ENCODE results near the gene CDRT15. TPM values are rescaled to one million over a fixed set of nuclear protein-coding genes. Genes with fewer than 3 reads are reported as not detected.

Gene CDRT15
- total RNA-seq, 1 experiment from 2014 or later, result not detected

- intact Hi-C loops (cut with micrococcal nuclease; ENCODE audit: unreplicated experiment), result no loop called here
- CTCF ChIA-PET, result no interaction called here
- POLR2A ChIA-PET (ENCODE audit: low non-redundant PET), result no interaction called here
- no peaks in the 10 kb centered on the region for H3K27me3 ChIP-seq (replicated peaks; ENCODE audit: insufficient read depth, low read depth, low read length, poor library complexity)
- TF ChIP-seq, protein P1, sequence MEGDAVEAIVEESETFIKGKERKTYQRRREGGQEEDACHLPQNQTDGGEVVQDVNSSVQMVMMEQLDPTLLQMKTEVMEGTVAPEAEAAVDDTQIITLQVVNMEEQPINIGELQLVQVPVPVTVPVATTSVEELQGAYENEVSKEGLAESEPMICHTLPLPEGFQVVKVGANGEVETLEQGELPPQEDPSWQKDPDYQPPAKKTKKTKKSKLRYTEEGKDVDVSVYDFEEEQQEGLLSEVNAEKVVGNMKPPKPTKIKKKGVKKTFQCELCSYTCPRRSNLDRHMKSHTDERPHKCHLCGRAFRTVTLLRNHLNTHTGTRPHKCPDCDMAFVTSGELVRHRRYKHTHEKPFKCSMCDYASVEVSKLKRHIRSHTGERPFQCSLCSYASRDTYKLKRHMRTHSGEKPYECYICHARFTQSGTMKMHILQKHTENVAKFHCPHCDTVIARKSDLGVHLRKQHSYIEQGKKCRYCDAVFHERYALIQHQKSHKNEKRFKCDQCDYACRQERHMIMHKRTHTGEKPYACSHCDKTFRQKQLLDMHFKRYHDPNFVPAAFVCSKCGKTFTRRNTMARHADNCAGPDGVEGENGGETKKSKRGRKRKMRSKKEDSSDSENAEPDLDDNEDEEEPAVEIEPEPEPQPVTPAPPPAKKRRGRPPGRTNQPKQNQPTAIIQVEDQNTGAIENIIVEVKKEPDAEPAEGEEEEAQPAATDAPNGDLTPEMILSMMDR (conservative IDR thresholded peaks at IDR 0.05; ENCODE audit: low read depth, low read length), result peak; percentile 40
- no peak for TF ChIP-seq EZH2 (IDR thresholded peaks at IDR 0.05; ENCODE audit: borderline replicate concordance, low read depth, low read length, poor library complexity, severe bottlenecking)
- no peak overlapping the region for H3K4me3 ChIP-seq (ENCODE audit: low read depth, low read length, poor library complexity, severe bottlenecking)
- H3K36me3 ChIP-seq (ENCODE audit: insufficient read depth, low read length, poor library complexity, severe bottlenecking), result peaks cover 4% of the 10 kb centered on the region
- no peaks in the 10 kb centered on the region for H3K9me3 ChIP-seq (ENCODE audit: low read depth, low read length, poor library complexity, severe bottlenecking)
- DNase-seq (ENCODE audit: low spot score), result no peak
- no TSS peak for BruUV-seq (replicated peaks)
- H3K27ac ChIP-seq (ENCODE audit: low read depth, low read length, poor library complexity, severe bottlenecking), result no peak overlapping the region
- no peaks in the 10 kb centered on the region for H3K4me1 ChIP-seq (ENCODE audit: insufficient read depth, low read length, poor library complexity, severe bottlenecking)
These were observed 24.9 kb downstream of the CDRT15 start for GRCh38 chr17:14211801-14212200.

GRCh38 chr17:14211246-14211645 lies 25.4 kb downstream of the CDRT15 start:
- CTCF ChIA-PET, result no interaction called here
- Histone ChIP-seq H3K36me3 (ENCODE audit: insufficient read depth, low read length, poor library complexity, severe bottlenecking) (peaks cover 4% of the 10 kb centered on the region), H3K27ac (ENCODE audit: low read depth, low read length, poor library complexity, severe bottlenecking) (no peak overlapping the region), H3K27me3 (replicated peaks; ENCODE audit: insufficient read depth, low read depth, low read length, poor library complexity) (no peaks in the 10 kb centered on the region), H3K9me3 (ENCODE audit: low read depth, low read length, poor library complexity, severe bottlenecking) (no peaks in the 10 kb centered on the region), H3K4me3 (ENCODE audit: low read depth, low read length, poor library complexity, severe bottlenecking) (no peak overlapping the region), H3K4me1 (ENCODE audit: insufficient read depth, low read length, poor library complexity, severe bottlenecking) (no peaks in the 10 kb centered on the region)
- TF ChIP-seq, protein P1 (conservative IDR thresholded peaks at IDR 0.05; ENCODE audit: low read depth, low read length), result no peak
- TF ChIP-seq EZH2 (IDR thresholded peaks at IDR 0.05; ENCODE audit: borderline replicate concordance, low read depth, low read length, poor library complexity, severe bottlenecking), result no peak
- BruUV-seq (replicated peaks), result no TSS peak
- DNase-seq (ENCODE audit: low spot score), result no peak
- intact Hi-C loops (cut with micrococcal nuclease; ENCODE audit: unreplicated experiment), result no loop called here
- POLR2A ChIA-PET (ENCODE audit: low non-redundant PET), result no interaction called here

DNA sequence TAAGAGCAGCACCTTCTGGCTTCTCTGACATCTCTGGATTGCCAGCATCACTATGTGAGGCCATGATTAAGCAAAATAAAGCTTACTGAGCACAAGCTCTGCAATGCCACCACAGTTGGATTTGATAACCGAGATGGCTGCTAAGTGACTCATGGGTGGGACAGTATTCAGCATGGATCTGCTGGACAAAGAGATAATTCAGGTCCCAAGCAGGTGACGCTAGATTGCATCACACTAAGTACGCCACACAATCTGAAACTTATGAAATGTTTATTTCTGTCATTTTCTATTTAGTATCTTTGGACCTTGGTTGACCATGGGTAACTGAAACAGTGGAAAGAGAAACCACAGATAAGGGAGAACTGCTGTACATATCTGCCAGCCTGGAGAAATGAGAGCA lies 27.4 kb downstream of the CDRT15 start:
- no TSS peak for BruUV-seq (replicated peaks)
- POLR2A ChIA-PET (ENCODE audit: low non-redundant PET), result no interaction called here
- intact Hi-C loops (cut with micrococcal nuclease; ENCODE audit: unreplicated experiment), result no loop called here

More for the DNA sequence above, 27.4 kb downstream of the CDRT15 start:
- Histone ChIP-seq H3K36me3 (ENCODE audit: insufficient read depth, low read length, poor library complexity, severe bottlenecking) (peaks cover 4% of the 10 kb centered on the region), H3K9me3 (ENCODE audit: low read depth, low read length, poor library complexity, severe bottlenecking) (no peaks in the 10 kb centered on the region), H3K27me3 (replicated peaks; ENCODE audit: insufficient read depth, low read depth, low read length, poor library complexity) (no peaks in the 10 kb centered on the region), H3K27ac (ENCODE audit: low read depth, low read length, poor library complexity, severe bottlenecking) (no peak overlapping the region), H3K4me3 (ENCODE audit: low read depth, low read length, poor library complexity, severe bottlenecking) (no peak overlapping the region), H3K4me1 (ENCODE audit: insufficient read depth, low read length, poor library complexity, severe bottlenecking) (no peaks in the 10 kb centered on the region)
- DNase-seq (ENCODE audit: low spot score), result no peak
- CTCF ChIA-PET, result no interaction called here
- TF ChIP-seq EZH2 (IDR thresholded peaks at IDR 0.05; ENCODE audit: borderline replicate concordance, low read depth, low read length, poor library complexity, severe bottlenecking), result no peak
- TF ChIP-seq, protein P1 (conservative IDR thresholded peaks at IDR 0.05; ENCODE audit: low read depth, low read length), result no peak

All from A673 (cell line).